HepG2 (cell line): ENCODE data around the gene SGCD. TPM values are rescaled to one million over a fixed set of nuclear protein-coding genes. Genes with fewer than 3 reads are reported as not detected.

Experiments used
- BCL6 ChIP-seq: IDR thresholded peaks from 2 replicates; pipeline ENCODE4 v1.6.1; 2016; ENCODE audit warnings: missing genetic modification reagents, missing compliant biosample characterization
- BHLHE40 ChIP-seq: IDR thresholded peaks from 2 replicates; pipeline ENCODE4 v1.6.1; 2011; ENCODE audit warnings: low read length, improper control_type of control experiment
- CEBPG ChIP-seq: IDR thresholded peaks from 2 replicates; pipeline ENCODE4 v1.6.1; 2016
- GATAD2A ChIP-seq: IDR thresholded peaks from 2 replicates; pipeline ENCODE4 v1.6.1; 2016
- KAT8 ChIP-seq: IDR thresholded peaks from 2 replicates; pipeline ENCODE4 v1.6.1; 2016; ENCODE audit warnings: missing genetic modification reagents, missing compliant biosample characterization
- MAX ChIP-seq: IDR thresholded peaks from 2 replicates; pipeline ENCODE4 v1.6.1; 2012; ENCODE audit warnings: inconsistent platforms
- MEF2D ChIP-seq: sonication (generic); formaldehyde crosslinking; IDR thresholded peaks from 2 replicates; pipeline ENCODE4 v1.5.1; 2020; ENCODE audit warnings: mild to moderate bottlenecking, missing genetic modification reagents
- MLX ChIP-seq: IDR thresholded peaks from 2 replicates; pipeline ENCODE4 v1.6.1; 2016
- MLXIP ChIP-seq: sonication (generic); formaldehyde crosslinking; IDR thresholded peaks from 2 replicates; pipeline ENCODE4 v1.9.0; 2021; ENCODE audit warnings: missing genetic modification reagents, borderline replicate concordance
- MTF2 ChIP-seq: sonication (generic); formaldehyde crosslinking; IDR thresholded peaks from 2 replicates; pipeline ENCODE4 v1.5.0; 2020; ENCODE audit warnings: missing genetic modification reagents, borderline replicate concordance
- SOX6 ChIP-seq, 2 experiments: fragments of 450-650 bp in 1 of 2; sonication (generic) in 1 of 2; formaldehyde crosslinking in 1 of 2; IDR thresholded peaks; 2 replicates each; pipeline versions ENCODE4 v1.4.0 to v1.6.1; 2017 to 2020; ENCODE audit warnings: antibody characterized with exemption in 1 of 2, mild to moderate bottlenecking in 1 of 2, missing genetic modification reagents in 1 of 2
- TEAD3 ChIP-seq: optimal IDR thresholded peaks from 2 replicates; pipeline ENCODE3; 2016; ENCODE audit warnings: borderline replicate concordance
- USF2 ChIP-seq, 2 experiments: sonication (generic) in 1 of 2; formaldehyde crosslinking in 1 of 2; IDR thresholded peaks; 2 replicates each; pipeline versions ENCODE4 v1.5.1 to v1.6.1; 2011 to 2020; ENCODE audit warnings: borderline replicate concordance in 1 of 2, low read depth in 1 of 2, low read length in 1 of 2, mild to moderate bottlenecking in 1 of 2, missing genetic modification reagents in 1 of 2, moderate library complexity in 1 of 2
- XBP1 ChIP-seq: sonication (generic); formaldehyde crosslinking; IDR thresholded peaks from 2 replicates; pipeline ENCODE4 v1.5.0; 2020; ENCODE audit warnings: missing genetic modification reagents
- ZBTB43 ChIP-seq: sonication (generic); formaldehyde crosslinking; conservative IDR thresholded peaks from 2 replicates; pipeline ENCODE4 v1.4.0; 2020; ENCODE audit warnings: missing genetic modification reagents
- ZNF121 ChIP-seq: sonication (generic); formaldehyde crosslinking; IDR thresholded peaks from 2 replicates; pipeline ENCODE4 v1.5.0; 2020; ENCODE audit warnings: mild to moderate bottlenecking, missing genetic modification reagents
- polyA plus RNA-seq, 8 experiments: library from polyadenylated mRNA; depleted of rRNA in 3 of 8; stranded (reverse) in 7 of 8; unstranded in 1 of 8; fragments of >200 nt; fragmentation: Illumina TruSeq in 4 of 8; extraction: Trizol in 4 of 8; gene quantifications; 2 replicates each; pipeline versions ENCODE4 v1.2.1 to v1.2.3, GENCODE V29; 2011 to 2016; ENCODE audit warnings: low read depth in 4 of 8, missing spikeins in 1 of 8, mixed read lengths in 1 of 8; ENCODE audit not compliant: insufficient read depth in 1 of 8
- total RNA-seq, 5 experiments: library from RNA; depleted of rRNA; stranded (reverse); fragments of >200 nt; fragmentation: Illumina TruSeq; extraction: Trizol; gene quantifications; 2 replicates each; pipeline ENCODE4 v1.2.3, GENCODE V29; 2016; ENCODE audit warnings: low read depth in 1 of 5

Gene SGCD
- total and polyA plus RNA-seq, 2 of the 13 experiments (the other 11 are each of a cell fraction or from before 2014, with no cell fraction given), result not detected

- TF ChIP-seq ZBTB43 (CRISPR knock-in tag), result 0 out of 2 replicates have a peak, but pooled peaks have one; percentile 28
- TF ChIP-seq CEBPG (CRISPR knock-in tag), result peak; percentile 59
- 0 out of 2 replicates have a peak, but pooled peaks have one; percentile 14 for TF ChIP-seq MAX
- TF ChIP-seq SOX6 (IDR thresholded peaks at IDR 0.05), result no peak
- no peak for TF ChIP-seq SOX6 (CRISPR knock-in tag; IDR thresholded peaks at IDR 0.05)
- 0 out of 2 replicates have a peak, but pooled peaks have one; percentile 17 for TF ChIP-seq GATAD2A (CRISPR knock-in tag)
- no peak for TF ChIP-seq MEF2D (CRISPR knock-in tag)
- 0 out of 2 replicates have a peak, but pooled peaks have one; percentile 29 for TF ChIP-seq MLXIP (CRISPR knock-in tag)
- TF ChIP-seq MTF2, result no peak
- TF ChIP-seq TEAD3 (CRISPR knock-in tag), result peak; percentile 28
- 0 out of 2 replicates have a peak, but pooled peaks have one; percentile 7 for TF ChIP-seq USF2 (IDR thresholded peaks at IDR 0.05; ENCODE audit: low read depth, low read length)
- no peak for TF ChIP-seq USF2 (CRISPR knock-in tag; IDR thresholded peaks at IDR 0.05; ENCODE audit: borderline replicate concordance)
- 0 out of 2 replicates have a peak, but pooled peaks have one; percentile 30 for TF ChIP-seq MLX (CRISPR knock-in tag)
- no peak for TF ChIP-seq XBP1 (CRISPR knock-in tag)
- no peak for TF ChIP-seq ZNF121
- no peak for TF ChIP-seq KAT8 (CRISPR knock-in tag)
- TF ChIP-seq BHLHE40, result peak; percentile 89
- 0 out of 2 replicates have a peak, but pooled peaks have one; percentile 25 for TF ChIP-seq BCL6 (CRISPR knock-in tag)
Observed at GRCh38 chr5:156391139-156391538, 64.2 kb downstream of the SGCD start (continued).
